ENCODE data around the gene DDX25. TPM values are rescaled to one million over a fixed set of nuclear protein-coding genes. Genes with fewer than 3 reads are reported as not detected.

DDX25 gene
- total RNA-seq, 2 donors from 2014 or later = 3.3 to 8.4 TPM

- TF ChIP-seq CTCF (conservative IDR thresholded peaks at IDR 0.05) = no peak
- H3K4me1 Mint-ChIP-seq = peaks cover 2% of the 10 kb centered on the region
- no peaks in the 10 kb centered on the region for H3K36me3 Mint-ChIP-seq (ENCODE audit: low read depth)
- Histone ChIP-seq H3K27me3 (ENCODE audit: control insufficient read depth, insufficient read depth, low read length, poor library complexity, severe bottlenecking) (peaks cover 7% of the 10 kb centered on the region), H3K9ac (ENCODE audit: extremely low read depth, low read length, poor library complexity, severe bottlenecking) (no peak overlapping the region), H3K27ac (ENCODE audit: low read depth, low read length) (no peak overlapping the region), H3K36me3 (ENCODE audit: control insufficient read depth, insufficient read depth, low read length) (no peaks in the 10 kb centered on the region), H3K9me3 (ENCODE audit: control insufficient read depth, low read length) (peaks cover 10% of the 10 kb centered on the region), H3K4me1 (ENCODE audit: control insufficient read depth, insufficient read depth, low read length) (no peaks in the 10 kb centered on the region), H3K4me3 (ENCODE audit: low read length) (no peak overlapping the region)
- WGBS, 2 experiments (ENCODE audit: insufficient coverage in 1 of 2, insufficient read length in 1 of 2) = 91 to 94% methylated on average over 6 to 17 of the region's 20 CpGs
- peak overlapping the region; percentile 50 for H3K4me3 Mint-ChIP-seq
- peak overlapping the region; percentile 48 for H3K27ac Mint-ChIP-seq
- peaks cover 7% of the 10 kb centered on the region for H3K27me3 Mint-ChIP-seq (ENCODE audit: insufficient read depth)
- DNase-seq = no peak
- peaks cover 14% of the 10 kb centered on the region for H3K9me3 Mint-ChIP-seq
Observed at GRCh38 chr11:125873881-125874555, 30.3 kb upstream of the DDX25 start.

GRCh38 chr11:125874556-125875124, 29.7 kb upstream of the DDX25 start:
- Mint-ChIP-seq H3K4me1 (peaks cover 2% of the 10 kb centered on the region), H3K9me3 (peaks cover 14% of the 10 kb centered on the region), H3K27me3 (ENCODE audit: insufficient read depth) (peaks cover 10% of the 10 kb centered on the region), H3K4me3 (peak overlapping the region; percentile 50), H3K36me3 (ENCODE audit: low read depth) (no peaks in the 10 kb centered on the region), H3K27ac (no peak overlapping the region)
- peak; percentile 89 for TF ChIP-seq CTCF (conservative IDR thresholded peaks at IDR 0.05)
- Histone ChIP-seq H3K27me3 (ENCODE audit: control insufficient read depth, insufficient read depth, low read length, poor library complexity, severe bottlenecking) (peaks cover 11% of the 10 kb centered on the region), H3K4me1 (ENCODE audit: control insufficient read depth, insufficient read depth, low read length) (no peaks in the 10 kb centered on the region), H3K9me3 (ENCODE audit: control insufficient read depth, low read length) (peaks cover 10% of the 10 kb centered on the region), H3K27ac (ENCODE audit: low read depth, low read length) (no peak overlapping the region), H3K36me3 (ENCODE audit: control insufficient read depth, insufficient read depth, low read length) (no peaks in the 10 kb centered on the region), H3K9ac (ENCODE audit: extremely low read depth, low read length, poor library complexity, severe bottlenecking) (no peak overlapping the region), H3K4me3 (ENCODE audit: low read length) (no peak overlapping the region)
- WGBS, 2 experiments (ENCODE audit: insufficient coverage in 1 of 2, insufficient read length in 1 of 2) = 3 to 15% methylated on average over 7 to 8 of the region's 8 CpGs
- DNase-seq = peak; percentile 88

GRCh38 chr11:125881291-125881690, 23.0 kb upstream of the DDX25 start:
- Histone ChIP-seq H3K4me1 (ENCODE audit: control insufficient read depth, insufficient read depth, low read length) (no peaks in the 10 kb centered on the region), H3K9ac (ENCODE audit: extremely low read depth, low read length, poor library complexity, severe bottlenecking) (no peak overlapping the region), H3K36me3 (ENCODE audit: control insufficient read depth, insufficient read depth, low read length) (no peaks in the 10 kb centered on the region), H3K27ac (ENCODE audit: low read depth, low read length) (no peak overlapping the region), H3K4me3 (ENCODE audit: low read length) (no peak overlapping the region), H3K9me3 (ENCODE audit: control insufficient read depth, low read length) (no peaks in the 10 kb centered on the region), H3K27me3 (ENCODE audit: control insufficient read depth, insufficient read depth, low read length, poor library complexity, severe bottlenecking) (peaks cover 11% of the 10 kb centered on the region)
- WGBS, 2 experiments (ENCODE audit: insufficient coverage in 1 of 2, insufficient read length in 1 of 2) = 64 to 86% methylated on average over 1 of the region's 1 CpG
- Mint-ChIP-seq H3K27ac (no peak overlapping the region), H3K9me3 (peaks cover 8% of the 10 kb centered on the region), H3K27me3 (ENCODE audit: insufficient read depth) (peaks cover 21% of the 10 kb centered on the region), H3K4me3 (no peak overlapping the region), H3K36me3 (ENCODE audit: low read depth) (no peaks in the 10 kb centered on the region), H3K4me1 (no peaks in the 10 kb centered on the region)
- DNase-seq = no peak
- no peak for TF ChIP-seq CTCF (conservative IDR thresholded peaks at IDR 0.05)
